AML-193 (cell line): Measurements from ENCODE around the gene CLCA2.

Experiments
- DNase-seq, 2 experiments: peaks; one replicate each; lab custom pipeline; 2025; lab: John Stamatoyannopoulos, UW

CLCA2 gene, protein sequence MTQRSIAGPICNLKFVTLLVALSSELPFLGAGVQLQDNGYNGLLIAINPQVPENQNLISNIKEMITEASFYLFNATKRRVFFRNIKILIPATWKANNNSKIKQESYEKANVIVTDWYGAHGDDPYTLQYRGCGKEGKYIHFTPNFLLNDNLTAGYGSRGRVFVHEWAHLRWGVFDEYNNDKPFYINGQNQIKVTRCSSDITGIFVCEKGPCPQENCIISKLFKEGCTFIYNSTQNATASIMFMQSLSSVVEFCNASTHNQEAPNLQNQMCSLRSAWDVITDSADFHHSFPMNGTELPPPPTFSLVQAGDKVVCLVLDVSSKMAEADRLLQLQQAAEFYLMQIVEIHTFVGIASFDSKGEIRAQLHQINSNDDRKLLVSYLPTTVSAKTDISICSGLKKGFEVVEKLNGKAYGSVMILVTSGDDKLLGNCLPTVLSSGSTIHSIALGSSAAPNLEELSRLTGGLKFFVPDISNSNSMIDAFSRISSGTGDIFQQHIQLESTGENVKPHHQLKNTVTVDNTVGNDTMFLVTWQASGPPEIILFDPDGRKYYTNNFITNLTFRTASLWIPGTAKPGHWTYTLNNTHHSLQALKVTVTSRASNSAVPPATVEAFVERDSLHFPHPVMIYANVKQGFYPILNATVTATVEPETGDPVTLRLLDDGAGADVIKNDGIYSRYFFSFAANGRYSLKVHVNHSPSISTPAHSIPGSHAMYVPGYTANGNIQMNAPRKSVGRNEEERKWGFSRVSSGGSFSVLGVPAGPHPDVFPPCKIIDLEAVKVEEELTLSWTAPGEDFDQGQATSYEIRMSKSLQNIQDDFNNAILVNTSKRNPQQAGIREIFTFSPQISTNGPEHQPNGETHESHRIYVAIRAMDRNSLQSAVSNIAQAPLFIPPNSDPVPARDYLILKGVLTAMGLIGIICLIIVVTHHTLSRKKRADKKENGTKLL

DNA sequence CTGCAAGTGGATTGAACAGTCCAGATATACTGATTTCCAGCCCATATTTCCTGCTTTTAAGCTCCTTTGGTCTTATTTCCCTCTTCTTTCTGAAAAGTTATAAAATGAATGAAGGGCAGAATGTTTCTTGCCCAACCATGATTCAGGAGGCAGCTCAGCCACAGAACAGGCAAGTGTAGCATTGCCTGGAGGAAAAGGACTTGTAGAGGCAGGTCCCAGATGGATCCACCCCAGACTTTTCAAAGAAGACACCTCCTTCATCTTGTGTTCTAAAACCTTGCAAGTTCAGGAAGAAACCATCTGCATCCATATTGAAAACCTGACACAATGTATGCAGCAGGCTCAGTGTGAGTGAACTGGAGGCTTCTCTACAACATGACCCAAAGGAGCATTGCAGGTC lies at the start of gene CLCA2:
Gene CLCA2 (plus strand): TSS at position 299 of the 400 bp plus-strand sequence. CDS start 77 bp downstream, at position 376.
- DNase-seq: no peak

DNA sequence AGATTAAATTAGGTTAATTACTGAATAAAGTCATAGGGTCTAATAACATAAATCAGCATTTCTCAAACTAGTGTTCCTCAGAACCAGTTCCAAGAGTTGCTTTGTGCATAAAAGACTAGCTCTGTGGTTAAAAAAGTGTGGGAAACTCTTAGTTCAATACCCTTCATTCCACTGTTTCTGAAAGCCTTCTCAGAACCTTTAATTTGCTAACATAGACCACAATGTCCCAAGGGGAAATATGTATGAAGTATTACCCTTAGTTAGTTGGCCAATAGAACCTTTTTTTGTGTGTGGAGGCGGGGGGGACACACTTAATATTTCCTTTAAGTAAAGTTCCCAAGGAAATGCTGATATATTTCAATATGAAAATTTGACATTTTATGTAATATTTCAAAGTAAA lies 48.3 kb upstream of the CLCA2 start:
- no peak for DNase-seq

DNA sequence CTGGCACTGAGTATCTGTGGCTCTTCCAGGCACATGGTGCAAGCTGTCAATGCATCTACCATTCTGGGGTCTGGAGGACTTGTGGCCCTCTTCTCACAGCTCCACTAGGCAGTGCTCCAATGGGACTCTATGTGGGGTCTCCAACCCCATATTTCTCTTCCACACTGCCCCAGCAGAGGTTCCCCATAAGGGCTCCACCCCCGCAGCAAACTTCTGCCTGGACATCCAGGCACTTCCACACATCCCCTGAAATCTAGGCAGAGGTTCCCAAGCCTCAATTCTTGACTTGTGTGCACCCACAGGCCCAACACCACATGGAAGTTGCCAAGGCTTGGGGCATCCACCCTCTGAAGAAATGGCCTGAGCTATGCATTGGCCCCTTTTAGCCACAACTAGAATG lies 46.6 kb upstream of the CLCA2 start:
- no peak for DNase-seq

DNA sequence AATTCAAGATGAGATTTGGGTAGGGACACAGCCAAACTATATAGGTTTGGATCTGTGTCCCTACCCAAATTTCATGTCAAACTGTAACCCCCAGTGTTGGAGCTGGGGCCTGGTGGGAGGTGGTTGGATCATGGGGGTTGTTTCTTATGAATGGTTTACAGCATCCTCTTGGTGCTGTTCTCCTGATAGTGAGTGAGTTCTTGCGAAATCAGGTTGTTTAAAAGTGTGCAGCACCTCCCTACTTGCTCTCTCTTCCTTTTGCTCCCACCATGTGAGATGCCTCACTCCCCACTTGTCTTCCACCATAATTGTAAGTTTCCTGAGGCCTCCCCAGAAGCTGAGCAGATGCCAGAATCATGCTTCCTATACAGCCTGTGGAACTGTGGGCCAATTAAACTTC lies 45.2 kb upstream of the CLCA2 start:
- no peak for DNase-seq

DNA sequence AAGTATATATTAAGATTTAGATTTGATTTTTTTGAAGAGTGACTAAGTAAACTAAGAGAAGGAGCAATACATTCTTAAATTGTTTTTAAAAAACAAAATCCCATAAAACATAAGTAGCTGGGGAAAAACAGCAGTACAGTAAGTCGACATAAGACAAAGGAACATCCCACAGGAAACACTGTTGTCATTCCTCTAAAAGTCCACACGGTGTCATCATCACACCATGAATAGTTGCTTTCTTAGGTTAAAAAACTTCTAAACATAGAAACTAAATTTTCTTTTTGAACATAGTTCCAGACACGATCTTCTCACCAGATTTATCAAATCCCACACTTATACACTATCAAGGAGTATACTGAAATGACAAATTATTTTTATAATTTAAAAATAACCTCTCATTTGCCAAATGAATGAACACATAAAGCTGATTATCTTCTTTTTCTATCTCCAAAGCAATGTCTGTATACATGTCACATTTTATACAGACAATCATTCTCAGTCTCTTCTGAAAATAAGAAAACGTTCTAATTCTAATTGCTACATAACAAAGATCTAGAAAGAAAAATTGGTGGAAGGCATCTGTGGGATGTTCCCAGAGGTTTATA lies 43.6 kb upstream of the CLCA2 start:
- peak; percentile 70 to 72 for DNase-seq

DNA sequence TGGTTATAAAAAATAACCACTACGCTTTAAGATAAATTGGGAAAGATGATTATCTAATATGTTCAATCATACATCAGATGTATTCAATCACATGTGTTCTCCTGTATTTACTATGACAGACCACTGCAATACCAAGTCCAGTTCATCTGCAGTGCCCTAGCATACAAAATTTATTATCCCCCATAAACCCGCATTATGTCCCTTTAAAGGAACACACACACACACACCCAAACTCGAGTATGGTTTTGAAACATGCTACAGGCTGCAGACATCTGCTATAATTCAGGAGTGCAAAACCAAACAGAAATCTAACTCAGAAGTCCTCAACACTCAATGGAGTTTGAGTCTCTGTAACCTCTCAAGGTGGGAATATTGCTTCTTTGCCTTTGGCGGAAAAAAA lies 42.7 kb upstream of the CLCA2 start:
- no peak for DNase-seq

DNA sequence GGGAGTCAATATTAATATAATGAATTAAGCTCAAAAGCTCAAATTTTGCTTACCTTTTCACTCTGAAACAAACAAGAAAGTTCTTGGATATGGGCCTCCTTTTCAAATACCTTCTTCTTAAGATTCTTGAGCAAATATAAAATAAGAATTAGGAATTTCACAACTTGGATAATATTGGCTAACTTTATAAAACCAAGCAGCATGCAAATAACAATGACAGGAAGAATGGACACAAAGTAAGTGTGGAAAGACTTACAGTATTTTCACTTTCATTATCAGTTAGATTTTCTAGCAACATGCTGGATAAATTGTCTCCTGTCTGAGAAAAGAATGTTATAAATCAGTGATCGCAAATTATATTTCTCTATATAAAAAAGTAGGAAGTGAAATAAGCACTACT lies 41.1 kb upstream of the CLCA2 start:
- DNase-seq: peak; percentile 13 to 28

DNA sequence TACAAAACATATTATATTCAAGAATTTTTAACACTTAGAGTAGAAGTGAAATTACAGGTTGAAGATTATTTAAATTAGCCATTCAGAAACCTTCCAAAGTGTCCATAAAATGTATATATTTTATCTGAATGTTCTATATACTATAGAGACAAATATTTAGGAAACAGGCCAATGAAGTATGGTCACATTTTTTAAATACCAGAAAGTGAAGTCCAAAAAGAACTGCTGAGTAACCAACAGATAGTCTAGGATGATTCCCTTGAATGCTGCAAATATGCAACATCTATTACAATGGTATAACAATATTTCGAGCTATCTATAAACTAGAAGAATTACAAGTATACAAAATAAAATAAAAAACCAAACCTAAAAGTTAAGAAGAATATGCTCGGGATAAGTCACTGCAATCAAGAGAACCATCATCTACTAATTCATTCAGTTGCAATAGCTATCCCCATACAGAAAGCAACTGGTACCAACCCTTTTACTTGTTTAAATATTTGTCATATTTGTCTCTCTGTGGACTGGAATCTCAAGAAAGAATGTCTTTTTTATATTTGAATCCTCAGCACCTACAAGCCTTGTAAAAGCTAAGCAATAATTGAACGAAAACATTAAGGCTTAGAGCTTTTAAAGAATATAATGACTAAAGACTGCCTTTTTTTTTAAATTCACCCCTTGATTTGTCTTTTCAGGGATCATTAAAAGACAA lies 35.9 kb upstream of the CLCA2 start:
- no peak for DNase-seq

DNA sequence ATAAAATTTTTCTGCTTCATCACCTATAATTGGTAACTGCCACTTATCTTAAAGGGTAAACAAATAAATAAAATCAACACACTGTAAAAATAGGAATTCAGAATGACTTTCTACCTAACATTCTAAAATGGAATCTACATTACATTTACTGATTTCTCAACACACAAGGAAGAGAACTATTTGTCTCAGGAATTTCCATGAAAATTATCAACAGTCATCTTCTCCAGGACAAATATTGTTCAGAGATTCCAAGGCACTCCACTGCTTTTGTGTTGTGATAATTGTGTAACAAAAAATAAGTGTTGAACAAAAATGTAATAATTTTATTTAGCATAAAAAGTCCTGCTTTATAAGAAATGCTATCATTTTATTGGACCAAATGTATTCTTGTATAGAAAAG lies 35.2 kb upstream of the CLCA2 start:
- DNase-seq: no peak

DNA sequence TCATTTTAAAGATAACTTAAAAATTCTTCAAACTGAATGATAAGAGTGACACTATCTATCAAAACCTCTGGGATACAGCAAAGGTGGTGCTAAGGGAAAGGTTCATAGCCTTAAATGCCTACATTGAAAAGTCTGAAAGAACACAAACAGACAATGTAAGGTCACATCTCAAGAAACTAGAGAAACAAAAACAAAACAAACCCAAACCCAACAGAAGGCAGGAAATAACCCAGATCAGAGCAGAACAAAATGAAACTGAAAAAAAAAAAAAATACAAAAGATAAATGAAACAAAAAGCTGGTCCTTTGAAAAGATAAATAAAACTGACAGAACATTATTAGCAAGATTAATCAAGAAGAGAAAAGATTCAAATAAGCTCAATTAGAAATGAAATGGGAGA lies 34.7 kb upstream of the CLCA2 start:
- DNase-seq: no peak

DNA sequence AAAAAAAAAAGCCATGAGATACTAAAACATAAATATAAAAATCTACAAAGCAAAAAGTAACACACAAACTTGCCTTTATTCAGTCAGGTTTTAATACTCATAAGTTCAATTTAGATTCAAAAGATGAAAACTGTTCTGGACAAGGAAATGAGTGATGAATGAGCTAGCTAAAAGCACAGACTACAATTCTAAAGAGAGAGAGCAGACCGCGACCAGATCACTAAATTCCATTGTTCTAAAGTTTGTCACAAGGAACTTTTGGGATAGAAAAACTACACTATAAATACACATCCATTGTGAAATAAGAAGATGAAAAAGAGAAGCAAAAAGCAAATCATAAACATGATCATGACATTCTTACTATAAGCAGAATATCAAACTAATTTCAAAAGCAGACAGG lies 29.6 kb upstream of the CLCA2 start:
- DNase-seq: no peak

DNA sequence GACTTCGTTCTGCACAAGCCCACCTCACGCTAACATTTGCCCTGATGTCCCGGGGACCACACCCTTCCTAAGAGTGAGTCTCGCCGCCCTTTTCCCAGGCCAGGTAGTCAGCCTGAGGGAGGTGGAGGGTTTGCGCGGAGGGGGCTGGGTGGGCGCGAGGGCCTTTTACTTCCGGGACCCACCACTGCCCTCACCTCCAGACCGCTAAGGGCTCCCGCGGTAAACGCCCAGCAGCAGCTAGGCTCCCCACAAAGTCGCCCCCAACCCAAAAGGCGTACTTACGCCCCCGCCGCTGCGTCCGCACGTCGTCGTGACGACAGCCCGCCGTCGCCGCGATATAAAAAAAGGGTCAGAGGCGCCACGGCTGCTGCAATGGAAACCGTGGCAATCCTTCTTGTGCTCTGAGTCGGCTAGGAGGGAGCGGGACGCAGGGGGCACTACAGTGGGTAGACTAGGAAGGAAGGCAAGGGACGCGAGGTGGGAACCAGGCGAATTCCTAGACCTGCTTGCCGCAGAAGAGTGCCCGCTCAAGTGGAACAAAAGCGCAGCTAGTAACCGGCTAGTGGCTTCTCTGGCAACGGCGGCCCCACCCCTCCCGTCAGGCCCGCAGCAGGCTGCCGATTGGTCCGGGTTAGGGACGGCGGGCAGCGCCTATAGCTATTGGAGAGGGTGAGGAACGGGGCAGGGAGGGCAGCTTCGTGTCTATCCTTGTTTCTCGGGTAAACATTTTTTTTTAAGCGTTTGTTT lies 28.0 kb upstream of the CLCA2 start, which contains the start of gene ODF2L:
Gene ODF2L (minus strand): TSS at position 573 of the 747 bp plus-strand sequence. CDS start 9,296 bp downstream, outside the sequence.
- peak; percentile 77 to 88 for DNase-seq

DNA sequence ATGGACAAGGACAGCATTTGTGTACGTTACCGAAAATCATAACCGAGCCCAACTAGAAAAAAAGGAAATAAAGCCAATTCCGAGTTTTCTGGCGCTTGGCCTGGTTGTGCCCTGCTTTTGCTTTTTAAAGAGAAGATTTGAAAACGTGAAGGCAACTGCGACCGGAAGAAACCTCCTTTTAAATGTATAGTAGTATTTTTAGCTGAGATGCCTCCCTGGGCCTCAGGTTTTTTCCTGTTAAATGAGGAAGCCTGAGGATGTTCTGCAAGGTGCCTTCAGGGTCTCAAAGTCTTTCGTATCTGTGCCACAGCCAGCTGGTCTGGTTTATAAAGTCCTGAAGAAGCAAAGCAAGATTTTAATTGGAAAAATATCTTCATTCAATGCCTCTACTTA lies 27.5 kb upstream of the CLCA2 start:
- peak; percentile 37 to 48 for DNase-seq

DNA sequence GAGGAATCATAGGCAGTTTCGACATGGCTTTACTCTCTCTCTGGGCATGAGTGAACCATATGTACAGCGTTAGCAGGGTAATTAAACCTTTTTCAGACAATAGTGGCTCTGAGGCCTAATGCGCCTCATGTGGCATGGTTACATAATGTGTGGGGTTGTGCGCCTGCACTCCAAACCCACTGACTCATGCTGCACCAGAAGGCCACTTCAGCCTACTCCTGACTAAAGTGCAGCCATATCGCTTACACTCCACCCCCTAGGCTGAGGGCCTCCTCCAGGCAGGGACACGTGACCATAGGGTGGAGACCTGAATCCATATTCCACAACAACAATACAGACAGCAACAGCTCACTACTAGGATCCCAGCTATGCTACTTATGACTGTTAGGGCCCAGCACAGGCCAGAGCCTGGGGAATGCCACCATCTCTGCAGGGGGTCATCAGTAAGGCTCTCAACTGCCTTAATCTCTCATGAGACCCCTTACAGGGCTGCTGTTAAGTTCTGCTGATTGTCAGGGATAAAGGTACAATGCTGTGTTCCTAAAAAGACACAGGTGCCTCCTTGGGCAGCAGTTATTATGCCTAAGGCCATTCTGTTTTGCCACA lies 14.5 kb upstream of the CLCA2 start:
- DNase-seq: no peak

DNA sequence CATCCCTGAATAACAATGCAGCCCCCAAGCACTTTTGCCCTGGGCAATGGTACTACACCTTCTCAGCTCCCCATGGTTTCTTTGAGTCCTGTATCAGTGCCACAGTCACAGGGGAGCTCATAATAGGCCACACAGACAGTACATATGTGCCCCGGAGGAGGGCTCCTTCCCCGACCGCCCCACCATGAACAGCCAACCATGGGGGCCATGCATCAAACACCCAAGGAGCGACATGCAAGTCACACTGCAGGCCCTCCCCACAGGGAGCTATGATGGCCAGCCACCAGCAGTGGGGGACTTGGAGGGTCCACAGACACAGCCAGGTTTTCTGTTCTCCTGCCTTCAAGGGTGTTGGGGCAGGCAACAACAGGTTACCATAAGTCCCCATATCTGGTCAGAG lies 13.1 kb upstream of the CLCA2 start:
- no peak for DNase-seq

DNA sequence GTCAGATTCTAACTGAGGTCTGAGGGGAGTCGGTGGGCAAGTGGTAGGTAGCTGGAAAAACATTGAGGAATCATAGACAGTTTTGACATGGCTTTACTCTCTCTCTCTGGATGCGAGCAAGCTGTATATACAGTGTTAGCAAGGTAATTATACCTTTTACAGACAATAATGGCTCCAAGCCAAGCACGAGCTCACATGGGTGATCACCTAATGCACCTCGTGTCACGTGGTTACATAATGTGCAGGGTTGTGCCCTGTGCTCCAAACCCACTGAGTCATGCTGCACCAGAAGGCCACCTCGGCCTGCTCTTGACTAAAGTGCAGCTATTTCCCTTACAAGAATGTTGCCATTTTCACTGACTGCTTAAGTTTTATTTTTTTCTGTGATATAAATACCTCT lies 7.6 kb upstream of the CLCA2 start:
- DNase-seq: no peak

DNA sequence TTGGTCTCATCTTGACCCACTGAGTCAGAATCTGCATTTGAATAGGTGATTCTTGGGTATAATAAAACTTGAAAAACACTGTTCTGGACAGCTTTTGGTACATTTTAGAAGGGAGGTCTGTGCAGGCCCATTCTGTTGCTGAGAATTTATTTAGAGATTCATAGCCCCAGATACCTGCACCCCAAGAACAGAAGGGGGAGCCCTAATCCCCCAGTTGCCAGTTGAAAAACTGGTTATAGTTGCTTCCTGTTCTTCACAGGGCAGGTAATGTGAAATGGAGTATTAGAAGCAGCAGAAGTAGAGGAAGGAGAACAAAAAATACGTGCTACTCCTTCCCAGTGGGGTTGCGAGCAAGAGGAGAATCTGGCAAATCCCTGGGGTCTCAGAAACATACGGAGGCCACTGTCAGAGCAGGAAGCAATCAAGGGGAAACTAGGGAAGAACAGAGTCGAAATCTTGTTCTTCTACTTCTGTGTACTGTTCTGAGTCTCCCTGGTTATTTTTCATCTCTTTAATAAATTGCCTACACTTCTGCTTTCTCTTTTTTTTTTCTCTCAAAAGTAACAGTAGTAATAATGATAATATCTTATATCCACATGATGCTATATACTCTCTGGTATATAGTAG lies 4.6 kb upstream of the CLCA2 start:
- DNase-seq: peak; percentile 49 to 59

DNA sequence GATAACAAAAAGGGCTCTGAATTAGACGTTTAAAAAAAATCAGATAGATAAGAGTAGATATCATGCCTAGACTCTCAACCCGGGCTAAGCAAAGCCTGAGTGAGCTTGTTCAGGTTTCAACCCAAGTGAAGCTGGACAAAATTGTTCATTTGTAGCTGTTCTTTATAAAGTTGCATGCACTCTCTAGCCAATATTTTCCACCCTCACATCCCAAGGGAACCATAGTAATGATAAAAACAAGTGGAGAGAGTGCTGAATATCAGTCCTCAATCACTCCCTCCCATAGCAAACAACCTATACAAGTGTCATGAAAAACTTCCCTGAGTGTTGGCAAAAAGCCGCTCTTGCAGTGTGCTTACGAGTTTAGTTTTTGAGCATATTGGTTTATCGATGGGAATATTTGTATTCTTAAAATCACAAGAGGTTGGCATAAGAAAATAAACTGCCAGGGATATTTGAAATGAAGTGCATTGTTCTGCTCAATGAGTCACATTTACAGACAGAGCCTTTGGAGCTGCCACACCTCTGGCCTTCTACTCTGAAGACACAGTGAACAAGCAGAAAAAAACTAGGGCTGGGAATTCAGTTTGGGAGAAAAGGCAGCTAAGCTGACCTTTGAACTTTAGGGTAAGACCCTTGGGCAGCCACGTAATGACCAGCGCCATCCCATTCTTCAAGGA lies 2.2 kb upstream of the CLCA2 start:
- DNase-seq: no peak

DNA sequence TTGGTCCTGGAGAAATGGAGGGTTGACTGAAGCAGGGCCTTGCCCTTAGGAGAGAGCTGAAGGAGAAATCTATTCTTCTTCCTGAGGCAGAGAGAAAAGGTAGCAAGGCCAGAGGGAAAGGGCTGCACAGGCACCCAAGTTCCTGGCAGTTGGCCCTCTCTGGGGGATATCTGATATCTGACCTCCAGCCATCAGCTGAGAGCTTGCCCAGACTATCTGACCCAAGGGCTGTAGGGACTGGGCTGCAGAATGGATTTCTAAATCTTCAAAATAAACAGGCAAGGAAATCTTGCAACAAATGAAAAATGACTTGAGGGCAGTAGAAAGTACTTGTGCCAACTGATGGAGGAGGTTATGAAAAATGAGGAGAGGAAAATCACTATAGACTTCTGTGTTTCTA lies 498 bp upstream of the CLCA2 start:
- DNase-seq: no peak
